Anterior cingulate cortex (tissue), 58 donors: Measurements from ENCODE around the gene FARS2.

ENCODE experiments used
- DNase-seq, 58 donors: peaks; one replicate each; lab custom pipeline; 2025; lab: John Stamatoyannopoulos, UW

FARS2 gene

DNA sequence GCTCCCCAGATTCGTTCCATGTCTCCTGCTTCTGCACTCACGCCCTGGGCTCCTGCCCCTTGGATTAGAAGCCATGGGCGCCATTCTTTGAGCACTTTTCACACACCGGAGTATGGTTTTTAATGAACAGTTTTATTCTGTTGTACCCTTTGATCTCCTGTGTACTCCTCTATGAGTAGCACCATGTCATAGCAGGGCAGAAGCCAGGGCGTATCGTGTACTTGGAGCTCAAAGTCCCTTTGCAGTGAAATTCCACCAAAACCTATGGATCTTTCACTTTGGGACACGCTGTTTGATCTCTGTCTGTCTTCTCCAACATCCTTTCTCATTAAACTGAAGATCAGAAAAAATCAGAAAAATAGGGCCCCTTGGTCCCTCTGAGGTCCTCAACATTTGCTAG lies 470.1 kb downstream of the FARS2 start:
- no peak for DNase-seq

DNA sequence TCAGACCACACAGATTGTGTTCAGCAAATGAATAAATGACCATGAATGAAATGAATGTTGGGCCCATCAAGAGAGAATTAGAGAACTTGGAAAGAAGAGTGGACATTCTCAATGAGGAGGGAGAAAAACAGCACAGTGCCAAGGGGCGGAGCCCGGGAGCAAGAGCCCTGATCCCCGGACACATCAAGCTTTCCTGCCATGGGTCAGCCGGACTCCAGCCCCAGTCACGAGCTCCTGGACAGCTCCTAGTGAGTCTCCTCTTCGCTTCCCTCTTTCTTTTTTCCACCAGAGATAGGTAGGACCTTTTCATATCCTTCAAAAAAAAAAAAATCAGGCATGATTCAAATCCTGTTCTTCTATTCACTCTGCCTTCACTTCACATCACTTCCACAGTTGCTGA lies 471.2 kb downstream of the FARS2 start:
- no peak for DNase-seq

DNA sequence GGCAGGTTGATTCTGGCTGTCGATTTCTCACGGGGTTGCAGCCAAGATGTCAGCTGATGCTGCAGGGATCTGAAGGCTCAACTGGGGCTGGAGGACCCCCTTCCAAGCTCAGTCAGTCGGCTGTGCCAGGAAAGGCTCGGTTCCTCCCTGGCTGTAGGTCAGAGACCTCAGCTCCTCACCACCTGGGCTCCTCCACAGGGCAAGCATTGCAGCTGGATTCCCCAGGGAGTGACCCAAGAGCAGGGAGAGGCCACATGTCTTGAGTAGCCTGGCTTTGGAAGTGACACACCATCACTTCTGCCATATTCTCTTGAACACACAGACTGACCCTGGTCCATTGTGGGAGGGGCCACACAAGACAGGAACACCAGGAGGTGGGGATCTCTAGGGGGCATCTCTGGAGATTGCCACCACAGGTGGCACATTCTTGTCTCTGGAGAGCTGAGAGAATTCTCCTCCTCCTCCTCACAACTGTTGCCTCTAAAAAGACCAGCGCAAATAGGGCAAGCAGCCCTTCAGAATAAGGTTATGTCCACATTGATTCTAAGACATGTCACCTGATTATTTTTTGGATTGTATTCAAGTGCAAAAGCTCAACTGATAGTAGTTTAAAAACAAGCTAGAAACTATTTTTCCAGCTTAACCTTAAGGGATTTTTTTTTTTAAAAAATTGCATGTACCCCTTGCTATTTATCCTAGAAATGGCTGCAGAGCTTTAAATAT lies 474.9 kb downstream of the FARS2 start:
- no peak for DNase-seq

DNA sequence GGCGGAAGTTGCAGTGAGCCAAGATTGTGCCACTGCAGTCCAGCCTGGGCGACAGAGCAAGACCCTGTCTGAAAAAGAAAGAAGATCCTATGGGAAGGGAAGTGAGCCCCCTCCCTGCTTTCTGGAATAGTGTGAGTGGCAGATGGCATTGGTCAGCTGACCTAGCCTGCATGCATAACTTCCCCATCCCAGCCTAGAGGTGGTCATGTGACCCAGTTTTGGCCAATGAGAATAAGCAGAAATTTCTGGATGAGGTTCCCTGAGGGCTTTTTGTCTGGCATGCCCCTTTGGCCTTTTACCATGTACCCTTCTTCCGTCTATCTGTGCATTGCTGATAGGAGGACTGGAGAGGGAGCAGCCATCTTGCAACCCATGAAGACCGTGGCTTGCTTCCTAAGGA lies 476.1 kb downstream of the FARS2 start:
- no peak for DNase-seq

DNA sequence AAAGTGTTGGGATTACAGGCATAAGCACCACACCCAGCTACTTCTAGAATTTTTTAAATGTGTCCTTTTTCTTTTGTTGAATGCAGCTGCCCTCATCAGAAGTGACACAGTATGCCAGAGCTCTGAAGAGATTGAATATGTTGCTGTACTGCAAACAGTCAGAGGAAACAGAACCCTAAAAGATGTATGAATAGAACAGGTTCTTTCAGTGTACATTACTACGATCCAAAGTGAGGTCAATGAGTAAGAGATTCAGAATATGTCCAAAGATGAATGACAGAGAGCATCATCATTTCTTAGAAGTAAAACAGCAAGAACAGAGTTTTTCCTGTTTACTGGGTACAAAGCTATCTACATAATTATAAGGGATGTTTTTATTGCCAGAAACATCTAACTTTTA lies 476.9 kb downstream of the FARS2 start:
- no peak for DNase-seq

DNA sequence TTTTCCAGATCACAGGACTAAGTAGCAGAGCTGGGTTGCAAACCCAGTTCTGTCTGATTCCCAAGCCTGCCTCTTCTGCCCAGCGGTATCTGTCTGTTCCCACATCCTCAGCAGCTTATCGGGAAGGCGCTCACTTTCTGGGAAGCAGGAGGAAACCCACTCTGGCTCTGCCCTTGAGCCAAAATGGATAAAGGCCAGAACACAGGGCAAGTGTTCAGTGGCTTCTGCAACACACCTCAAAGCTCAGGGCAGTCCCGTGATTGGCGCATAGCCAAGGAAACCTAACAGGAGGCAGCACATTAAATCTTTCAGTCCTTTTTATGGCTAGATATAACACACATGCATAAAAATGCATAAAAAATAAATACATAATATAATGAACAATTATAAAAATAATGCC lies 483.2 kb downstream of the FARS2 start:
- DNase-seq, result no peak

DNA sequence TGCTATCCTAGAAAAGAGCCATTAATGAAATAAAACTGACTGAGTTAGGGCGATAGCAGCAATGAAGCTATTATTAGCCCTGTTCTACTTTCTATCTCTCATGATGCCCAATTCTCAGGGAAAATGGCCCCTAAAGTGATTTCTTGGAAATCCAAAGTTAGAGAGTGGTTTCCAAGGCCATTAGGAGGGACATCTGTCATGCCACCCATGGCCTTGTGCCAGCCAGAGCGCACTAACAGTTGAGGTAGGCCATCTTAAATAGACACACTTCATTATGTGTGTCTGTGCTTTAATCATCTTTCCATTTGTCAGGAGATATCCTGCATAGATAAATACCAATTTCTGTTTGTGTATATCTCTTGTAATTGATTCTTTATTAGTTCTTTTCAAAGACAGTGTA lies 483.8 kb downstream of the FARS2 start:
- no peak for DNase-seq

DNA sequence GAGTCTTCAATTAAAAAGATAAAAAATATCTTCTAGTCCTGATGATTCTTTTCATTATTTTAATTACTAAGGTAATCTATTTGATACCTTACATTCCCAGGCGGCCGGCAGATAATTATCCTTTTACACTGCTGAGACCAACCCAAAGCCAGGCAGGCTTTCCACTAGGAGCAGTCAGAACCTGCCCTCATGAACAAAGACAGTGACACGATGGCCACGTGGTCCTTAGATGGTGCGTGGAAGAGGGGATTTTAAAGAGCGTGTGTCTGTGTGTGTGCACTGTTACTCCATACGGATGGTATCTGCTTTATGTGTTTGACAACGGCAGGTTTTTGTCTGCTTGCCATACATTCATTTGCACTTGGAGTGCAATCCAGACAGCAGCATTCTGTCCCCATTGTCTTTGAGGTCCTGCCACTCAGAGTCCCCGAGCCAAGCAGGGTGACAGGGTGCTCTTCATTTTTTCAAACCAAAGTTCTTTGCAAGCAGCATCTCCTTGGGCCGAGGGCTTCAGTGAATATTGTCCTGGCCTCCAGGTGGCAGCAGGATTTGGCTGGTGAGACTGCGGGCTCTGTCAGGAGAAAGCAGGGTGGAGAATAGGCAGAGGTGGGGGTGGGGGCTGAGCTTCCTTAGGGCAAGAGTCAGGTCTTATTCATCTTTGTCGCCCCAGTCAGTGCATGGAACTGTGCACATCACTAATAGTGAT lies 484.9 kb downstream of the FARS2 start:
- DNase-seq, result peak in 1 of 58 donors; percentile 9

DNA sequence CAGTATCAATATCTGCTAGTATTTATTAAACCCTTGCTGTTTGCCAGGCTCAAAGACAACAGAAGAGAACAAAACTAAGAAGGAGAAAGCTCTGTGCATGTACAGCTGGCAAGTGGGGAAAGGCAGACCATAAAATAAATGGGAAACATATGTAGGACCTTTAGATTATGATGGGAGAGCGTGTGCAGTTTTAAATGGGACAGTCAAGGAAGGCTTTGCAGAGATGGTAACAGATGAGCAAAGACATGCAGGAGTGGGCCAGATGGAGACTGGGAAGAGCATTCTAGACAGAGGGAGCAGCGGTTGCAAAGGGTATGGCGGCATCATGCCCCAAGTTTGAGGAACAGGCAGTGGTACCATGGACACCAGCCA lies 485.4 kb downstream of the FARS2 start:
- no peak for DNase-seq

DNA sequence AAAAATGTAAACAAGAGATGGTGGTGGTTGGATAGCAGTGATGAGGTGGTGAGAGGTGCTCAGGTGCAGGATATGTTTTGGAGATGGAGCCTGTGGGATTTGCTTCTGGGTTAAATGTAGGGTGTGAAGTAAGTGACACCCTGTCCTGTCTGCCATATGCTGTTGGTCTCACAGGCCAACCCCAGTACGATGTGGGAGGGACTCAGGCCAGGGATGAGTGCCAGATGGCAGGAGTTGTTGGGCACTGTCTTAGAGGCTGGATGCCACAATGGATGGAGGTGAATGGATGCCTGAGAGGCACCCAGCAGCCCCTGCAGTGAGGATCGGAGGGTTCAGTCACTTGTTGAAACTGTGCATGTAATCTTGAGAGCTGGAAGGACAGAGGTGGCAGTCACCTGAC lies 486.1 kb downstream of the FARS2 start:
- DNase-seq, result no peak

DNA sequence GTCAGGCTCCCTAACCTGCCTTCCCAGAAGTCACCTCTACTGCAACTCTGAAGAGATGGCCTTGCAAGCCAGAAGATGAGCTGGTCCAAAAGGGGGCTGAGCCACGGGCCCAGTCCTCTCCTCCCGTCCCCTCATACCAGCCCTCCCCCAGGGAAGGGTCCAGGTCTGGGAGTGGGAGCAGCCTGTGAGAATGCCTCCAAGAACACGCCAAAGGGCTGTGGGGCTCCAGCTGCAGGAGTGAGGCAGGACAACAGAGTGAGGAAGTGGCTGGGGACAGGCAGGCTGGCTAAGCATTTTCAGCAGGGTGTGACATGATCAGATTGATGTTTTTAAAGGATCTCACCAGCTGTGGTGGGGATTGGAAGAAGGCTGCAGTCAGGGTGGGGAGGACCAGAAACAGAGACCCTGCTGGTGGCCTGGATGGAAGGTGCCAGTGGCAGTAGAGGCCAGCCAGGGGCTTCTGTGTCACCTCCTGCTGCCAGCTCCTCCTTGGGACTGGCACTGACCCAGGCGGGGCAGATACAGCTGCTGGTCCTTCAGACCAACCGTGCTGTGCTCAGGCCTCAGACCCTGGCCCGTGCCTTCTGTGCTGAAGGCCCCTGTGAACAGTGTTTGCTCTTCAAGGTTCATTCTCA lies 487.8 kb downstream of the FARS2 start:
- DNase-seq, result no peak

DNA sequence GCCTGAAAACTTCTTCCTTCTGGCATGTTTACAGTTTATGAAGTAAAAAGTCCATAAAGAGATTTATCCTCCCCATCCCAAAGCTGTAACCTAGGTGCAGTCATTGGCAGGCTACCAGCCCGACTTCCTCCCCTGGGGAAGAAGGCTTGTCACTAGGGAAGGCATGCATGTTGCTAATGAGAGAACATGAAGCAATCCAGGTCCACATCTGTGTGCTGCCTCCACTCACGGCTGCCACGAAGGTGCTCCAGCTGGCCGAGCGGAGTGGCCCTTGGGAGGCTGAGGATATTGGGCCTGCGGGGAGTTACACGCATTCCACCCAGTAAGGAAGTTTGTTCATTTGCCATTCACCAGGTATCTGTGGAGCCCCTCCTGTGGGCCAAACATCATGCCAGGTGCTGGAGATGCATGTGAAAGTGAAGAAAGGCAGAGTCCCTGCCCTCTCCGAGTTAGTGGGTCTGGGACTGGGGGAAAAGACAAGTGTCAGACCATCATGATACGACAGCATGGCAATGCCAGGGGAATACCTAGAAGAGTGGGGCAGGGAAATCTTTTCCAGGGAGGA lies 488.4 kb downstream of the FARS2 start:
- DNase-seq, result no peak

DNA sequence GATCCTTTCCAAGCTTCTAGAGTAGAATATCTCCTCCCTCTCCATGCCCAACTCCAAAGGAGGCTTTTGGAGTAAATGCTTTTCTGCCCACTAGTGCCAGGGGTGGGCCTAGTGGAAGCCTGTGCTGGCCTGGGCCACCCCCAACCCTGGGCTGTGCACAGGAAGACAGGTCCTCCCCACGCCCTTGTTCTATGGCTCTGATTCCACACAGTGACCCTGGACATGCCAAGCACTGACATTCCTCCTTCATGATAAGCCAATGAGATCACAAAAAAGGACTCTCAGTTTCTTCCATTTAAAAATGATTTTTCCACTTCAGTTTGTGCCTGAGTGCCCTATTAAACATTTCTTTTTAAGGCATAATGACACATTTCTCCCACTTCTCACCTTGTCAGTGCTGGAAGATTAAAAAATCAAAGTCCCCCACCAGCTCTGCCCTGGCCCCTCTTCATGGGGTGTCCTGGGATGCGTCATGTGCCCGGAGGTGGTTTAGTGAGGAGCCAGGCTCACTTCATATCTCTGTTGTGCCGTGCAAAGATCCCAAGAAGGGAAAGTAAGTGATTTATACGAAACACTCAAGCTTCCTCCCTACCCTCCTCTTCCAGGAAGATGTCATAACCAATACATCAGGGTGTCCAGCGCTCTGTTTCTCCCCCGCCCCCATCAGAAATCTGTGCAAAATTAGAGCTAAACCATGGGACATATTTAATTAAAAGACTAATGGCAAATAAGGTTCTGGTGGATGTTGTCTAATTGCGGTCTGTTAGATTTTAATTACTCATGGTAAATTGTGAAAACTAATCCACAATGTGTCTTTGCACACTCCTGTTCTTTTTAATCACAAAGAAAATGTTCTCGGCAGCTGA lies 490.4 kb downstream of the FARS2 start:
- DNase-seq, result no peak

DNA sequence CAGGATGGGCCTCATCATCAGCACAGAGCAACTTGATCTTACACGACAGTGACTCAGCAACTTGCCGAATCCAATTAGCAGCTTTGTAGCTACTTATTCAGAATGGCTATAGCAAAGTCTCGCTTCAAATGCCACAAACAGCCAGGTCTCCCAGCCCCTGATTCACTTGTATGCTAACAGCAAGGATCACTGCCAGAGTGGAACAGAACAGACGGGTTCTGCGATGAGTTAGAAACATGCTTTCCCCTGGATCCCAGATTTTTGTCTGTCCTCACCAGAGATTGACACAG lies 491.0 kb downstream of the FARS2 start:
- peak in 27 of 58 donors; percentile 4 to 50 (median 26) for DNase-seq

DNA sequence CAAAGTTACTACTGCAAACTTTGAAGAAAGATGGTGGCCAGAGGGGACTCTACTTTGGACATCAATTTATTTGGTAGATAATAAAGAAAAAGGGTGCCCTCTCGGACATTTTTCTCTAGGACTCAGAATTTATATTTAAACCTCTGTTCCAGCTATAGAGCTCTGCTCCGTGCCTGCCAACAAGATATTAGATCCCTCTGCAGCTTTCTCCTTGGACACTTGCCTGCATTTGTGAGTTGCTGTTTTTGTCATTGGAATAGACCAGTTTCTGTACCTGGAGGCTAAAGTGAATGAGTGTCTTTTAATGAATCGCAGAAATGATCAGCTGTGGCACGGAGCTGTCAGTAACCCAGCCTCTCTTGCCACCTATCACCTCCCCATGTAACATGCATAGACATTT lies 491.9 kb downstream of the FARS2 start:
- DNase-seq, result no peak

DNA sequence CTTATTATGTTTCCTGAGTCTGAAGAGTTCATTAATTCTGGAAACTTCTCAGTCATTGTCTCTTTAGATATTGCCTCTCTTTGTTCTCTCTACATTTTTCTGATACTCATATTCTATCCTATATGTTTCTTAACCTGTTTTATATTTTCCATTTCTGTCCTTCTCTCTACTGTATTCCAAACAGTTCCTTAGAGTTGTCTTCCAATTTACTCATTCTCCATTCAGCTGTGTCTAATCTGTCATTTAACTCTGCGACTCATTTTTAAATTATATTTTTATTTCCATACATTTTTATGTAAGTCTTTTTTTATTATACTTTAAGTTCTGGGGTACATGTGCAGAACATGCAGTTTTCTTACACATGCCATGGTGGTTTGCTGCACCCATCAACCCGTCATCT lies 493.6 kb downstream of the FARS2 start:
- no peak for DNase-seq

DNA sequence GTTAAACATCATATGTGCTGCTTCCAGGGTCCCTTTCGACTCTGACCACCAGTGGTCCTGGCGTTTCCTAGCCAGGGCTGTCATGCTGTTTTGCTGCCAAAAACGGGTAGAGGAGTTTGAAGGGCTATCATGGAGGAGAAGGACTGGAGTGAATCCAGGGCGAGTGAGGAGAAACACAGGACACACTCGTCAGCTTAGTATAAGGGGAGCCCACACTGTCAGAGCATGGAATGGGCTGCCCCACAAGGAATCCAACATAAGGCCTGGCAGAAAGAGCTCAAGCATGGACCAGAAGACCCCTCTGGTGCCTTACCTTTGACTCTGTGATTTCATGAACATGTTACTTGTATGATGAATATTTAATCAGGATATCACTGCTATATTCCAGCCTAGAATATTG lies 498.3 kb downstream of the FARS2 start:
- DNase-seq, result no peak

DNA sequence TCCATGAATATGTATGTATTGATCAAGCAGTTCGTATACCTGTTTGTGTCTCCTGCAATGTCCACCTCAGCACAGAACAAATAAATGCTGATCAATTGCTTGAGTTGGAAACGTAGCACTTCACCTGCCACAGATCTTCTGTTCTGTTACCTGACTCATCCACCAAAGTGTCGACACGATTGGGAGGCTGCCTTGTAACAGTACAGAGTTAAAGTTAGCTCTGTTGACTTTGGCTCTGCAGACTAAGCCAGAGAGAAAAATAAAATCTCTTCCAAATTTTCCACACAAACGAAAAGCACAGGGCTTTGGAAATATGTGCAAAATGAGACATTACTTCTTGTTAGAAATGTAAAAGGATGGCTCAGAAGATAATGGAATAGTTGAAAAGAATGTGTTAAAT lies 500.1 kb downstream of the FARS2 start:
- peak in 4 of 58 donors; percentile 5 to 29 (median 11) for DNase-seq

DNA sequence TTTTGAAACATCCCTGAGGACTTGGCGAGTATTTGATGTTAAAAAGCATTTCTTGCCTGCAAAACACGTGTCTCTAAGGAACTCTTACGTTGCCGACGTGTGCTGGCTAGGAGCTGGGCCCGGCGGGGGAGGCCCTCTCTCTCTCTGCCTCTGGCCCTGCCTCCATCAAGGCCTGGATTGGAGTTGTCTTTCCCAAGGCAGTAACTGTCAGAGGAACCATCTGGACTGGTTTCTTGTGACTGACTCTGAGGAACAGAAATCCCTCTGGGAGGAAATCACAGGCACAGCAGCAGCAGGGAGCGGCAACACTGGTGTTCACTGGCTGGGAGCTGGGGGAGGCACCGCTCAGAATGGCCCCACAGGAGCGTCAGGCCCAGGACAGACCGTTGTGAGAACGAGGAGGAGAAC lies 501.3 kb downstream of the FARS2 start:
- peak in 31 of 58 donors; percentile 7 to 85 (median 32) for DNase-seq

DNA sequence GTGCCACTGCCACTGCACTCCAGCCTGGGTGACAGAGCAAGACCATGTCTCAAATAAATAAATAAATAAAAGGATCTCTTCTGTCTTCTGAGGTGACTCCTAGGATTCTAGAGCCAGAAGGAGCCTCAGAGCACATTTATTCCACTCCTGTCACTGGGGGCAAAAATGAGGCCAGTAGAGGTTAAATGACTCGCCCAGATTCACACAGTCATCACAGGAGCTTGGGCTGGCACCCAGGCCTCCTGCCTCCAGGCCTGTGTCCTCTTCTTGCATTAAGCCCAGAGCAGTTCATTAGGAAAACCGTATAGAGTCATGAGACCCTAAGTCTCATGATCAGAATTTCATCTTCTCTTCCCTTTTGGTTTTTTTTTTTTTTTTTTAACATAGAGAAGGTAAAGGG lies 502.1 kb downstream of the FARS2 start:
- no peak for DNase-seq

DNA sequence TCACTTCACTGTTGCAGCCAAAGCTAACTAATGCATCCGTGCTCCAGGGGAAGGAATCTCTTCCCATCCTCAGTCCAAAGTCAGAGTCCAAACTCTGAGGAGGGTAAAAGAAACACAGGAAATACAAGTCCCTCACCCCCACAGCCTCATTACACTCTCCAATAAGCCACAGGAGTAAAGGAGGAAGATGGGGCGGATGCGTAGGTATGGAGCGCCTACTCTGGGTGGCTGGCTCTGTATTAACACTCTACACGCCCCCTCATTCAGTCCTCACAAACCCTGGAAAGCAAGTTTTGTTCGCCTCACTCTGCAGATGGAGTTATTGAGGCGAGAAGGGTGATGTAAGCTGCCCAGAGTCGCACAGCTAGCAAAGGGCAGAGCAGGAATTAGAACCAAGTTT lies 502.6 kb downstream of the FARS2 start:
- DNase-seq, result peak in 3 of 58 donors; percentile 30 to 53 (median 47)
